PC-9 (cell line): ENCODE measurements around the gene CDK6.

Source experiments
- EZH2 ChIP-seq: fragments of 200-600 bp; sonication (generic); IDR thresholded peaks from 2 replicates; pipeline ENCODE4 v1.8.0; 2017; ENCODE audit warnings: antibody characterized with exemption, low read depth
- TF ChIP-seq, protein P1 (sequence below): fragments of 200-600 bp; sonication (generic); conservative IDR thresholded peaks from 2 replicates; pipeline ENCODE4 v1.6.1; 2017; ENCODE audit warnings: mixed run types, antibody characterized with exemption, mild to moderate bottlenecking, moderate library complexity

DNA sequence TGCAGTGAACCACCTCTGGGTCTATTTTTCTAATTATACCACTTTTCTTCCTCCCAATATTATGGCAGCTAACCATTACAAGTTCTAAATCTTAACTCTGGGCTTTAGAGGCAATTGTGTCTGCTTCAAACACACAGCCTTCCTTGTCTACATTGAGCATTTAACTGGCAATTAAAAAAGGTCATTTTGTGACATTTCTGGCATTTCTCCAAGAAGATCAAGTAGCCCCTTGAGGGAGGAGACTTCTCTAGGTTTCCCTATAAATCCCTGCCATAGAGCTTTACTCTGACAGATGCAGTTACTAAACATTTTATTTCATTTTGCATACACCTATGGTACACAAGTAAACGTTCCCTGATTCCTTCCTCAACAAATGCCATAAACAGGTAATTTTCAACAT lies 212.8 kb downstream of the CDK6 start:
- TF ChIP-seq, protein P1, sequence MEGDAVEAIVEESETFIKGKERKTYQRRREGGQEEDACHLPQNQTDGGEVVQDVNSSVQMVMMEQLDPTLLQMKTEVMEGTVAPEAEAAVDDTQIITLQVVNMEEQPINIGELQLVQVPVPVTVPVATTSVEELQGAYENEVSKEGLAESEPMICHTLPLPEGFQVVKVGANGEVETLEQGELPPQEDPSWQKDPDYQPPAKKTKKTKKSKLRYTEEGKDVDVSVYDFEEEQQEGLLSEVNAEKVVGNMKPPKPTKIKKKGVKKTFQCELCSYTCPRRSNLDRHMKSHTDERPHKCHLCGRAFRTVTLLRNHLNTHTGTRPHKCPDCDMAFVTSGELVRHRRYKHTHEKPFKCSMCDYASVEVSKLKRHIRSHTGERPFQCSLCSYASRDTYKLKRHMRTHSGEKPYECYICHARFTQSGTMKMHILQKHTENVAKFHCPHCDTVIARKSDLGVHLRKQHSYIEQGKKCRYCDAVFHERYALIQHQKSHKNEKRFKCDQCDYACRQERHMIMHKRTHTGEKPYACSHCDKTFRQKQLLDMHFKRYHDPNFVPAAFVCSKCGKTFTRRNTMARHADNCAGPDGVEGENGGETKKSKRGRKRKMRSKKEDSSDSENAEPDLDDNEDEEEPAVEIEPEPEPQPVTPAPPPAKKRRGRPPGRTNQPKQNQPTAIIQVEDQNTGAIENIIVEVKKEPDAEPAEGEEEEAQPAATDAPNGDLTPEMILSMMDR = no peak
- no peak for TF ChIP-seq EZH2
